SIG-M5 treated with dmso at 0.1 percent for 504 hours (cell line): ENCODE measurements around the gene FAM47C.
"Not testable (repeated sequence)": the region's sequence is repeated elsewhere in the genome, so short reads cannot be mapped to it uniquely, and the experiment has no call there.

Source experiments
- DNase-seq: peaks from one replicate; lab custom pipeline; 2025; ENCODE audit not compliant: unreplicated experiment; lab: John Stamatoyannopoulos, UW

The FAM47C gene

DNA sequence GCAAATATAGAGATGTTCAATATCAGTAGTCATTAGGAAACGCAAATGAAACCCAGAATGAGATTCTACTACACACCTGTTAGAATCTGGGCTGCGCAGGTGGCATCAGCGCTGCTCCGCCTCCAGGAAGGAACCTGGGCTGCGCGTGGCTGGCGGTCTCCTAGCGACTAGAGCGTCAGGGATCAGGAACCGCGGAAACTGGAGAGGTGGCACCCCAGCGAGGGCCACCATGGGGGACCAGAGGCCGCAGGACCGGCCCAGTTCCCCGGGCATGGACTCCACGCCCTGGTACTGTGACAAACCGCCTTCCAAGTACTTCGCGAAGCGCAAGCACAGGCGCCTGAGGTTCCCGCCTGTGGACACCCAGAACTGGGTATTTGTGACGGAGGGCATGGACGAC, at the start of gene FAM47C:
FAM47C (plus strand) TSS at position 185 of the 400 bp plus-strand sequence; CDS start at position 230, 45 bp downstream.
- DNase-seq, result not testable (repeated sequence)

DNA sequence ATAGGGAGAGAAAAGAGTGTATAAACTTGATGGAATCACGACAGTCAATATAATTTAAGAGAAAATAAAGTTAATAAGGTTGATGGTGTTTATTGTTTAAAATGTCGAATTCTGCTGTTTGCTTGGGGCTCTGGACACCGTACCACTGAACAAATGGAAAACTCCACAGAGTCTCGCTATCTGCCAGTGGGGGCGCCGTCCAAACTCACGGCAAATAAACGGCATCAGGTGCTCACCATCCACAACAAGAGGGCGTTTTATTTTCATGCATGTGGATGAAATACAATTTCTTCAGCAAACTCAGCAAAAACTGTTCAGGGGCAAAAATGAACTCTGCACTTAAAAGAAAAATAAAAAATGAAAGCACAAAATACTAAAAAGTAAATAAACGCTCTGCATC, 46.6 kb upstream of the FAM47C start:
- DNase-seq, result no peak

DNA sequence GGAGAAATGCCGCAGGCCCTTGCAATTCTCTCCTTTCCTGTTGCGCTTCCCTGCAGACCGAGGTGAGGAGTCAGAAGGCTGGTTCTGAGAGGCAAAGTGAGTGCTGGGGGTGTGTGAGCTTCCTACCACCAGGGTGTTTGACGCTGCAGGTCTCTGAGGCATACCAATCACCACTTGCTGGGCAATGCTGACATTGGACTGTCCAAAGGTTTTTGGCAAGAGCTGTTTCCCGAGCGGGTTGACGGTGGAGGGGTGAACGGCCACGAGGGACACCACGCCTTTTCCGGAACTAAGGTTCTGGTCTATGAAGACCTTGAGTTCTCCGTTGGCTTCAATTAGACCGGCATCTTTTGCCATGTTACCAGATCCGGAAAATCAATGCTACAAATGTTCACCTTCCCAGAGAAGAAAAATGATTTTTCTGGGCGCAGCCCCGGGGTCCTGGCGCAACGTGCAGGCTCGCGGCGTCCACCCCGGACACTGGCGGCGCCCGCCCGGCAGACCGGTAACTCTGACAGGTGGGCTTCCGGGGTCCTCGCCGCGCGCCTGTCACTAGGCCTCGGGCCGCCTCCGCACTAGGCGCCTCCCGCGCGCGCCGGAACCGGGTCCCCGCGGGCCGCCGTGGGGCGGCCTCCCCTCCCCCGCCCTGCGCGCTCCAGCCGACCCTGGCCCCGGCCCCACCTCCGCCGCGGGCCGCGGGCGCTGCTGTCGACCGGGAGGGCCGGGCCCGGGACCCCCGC, 44.9 kb upstream of the FAM47C start:
- DNase-seq, result no peak

DNA sequence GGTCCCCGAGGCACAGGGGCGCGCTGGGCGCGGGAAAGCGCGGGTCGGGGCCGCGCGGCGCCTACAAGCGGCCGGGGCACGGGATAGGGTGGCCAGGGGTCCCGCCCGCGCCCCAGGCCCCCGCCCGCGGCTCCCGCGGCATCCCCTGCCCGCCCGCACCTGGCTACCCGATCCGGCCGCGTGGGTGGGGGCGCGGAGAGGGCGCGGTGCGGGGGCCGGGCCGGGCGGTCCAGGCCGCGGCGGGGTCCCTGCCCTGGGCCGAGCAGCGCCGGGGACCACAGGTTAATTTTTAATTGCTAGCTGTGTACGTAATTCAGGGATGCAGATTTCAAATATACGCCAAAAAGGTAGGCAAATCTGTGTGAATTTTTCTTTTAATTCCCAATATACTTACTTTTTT, 44.3 kb upstream of the FAM47C start:
- no peak for DNase-seq

DNA sequence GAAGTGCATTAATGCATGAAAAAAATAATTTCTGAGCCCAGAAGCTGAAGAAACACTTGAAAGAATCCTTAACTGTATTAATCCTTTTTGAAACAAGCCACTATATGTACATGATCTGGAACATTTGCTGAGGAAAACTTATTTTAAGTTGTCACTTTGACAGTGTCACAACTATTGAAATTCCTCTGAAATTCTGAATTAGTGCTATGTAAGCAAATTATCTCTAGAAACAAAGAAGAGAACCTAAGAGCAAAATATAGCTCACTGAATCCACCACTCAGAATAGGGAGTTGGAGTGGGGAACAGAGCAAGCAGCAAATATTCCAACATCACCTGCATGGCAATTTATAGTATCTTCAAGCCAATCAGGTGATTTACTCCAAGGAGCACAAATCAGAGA, 34.6 kb upstream of the FAM47C start:
- no peak for DNase-seq

DNA sequence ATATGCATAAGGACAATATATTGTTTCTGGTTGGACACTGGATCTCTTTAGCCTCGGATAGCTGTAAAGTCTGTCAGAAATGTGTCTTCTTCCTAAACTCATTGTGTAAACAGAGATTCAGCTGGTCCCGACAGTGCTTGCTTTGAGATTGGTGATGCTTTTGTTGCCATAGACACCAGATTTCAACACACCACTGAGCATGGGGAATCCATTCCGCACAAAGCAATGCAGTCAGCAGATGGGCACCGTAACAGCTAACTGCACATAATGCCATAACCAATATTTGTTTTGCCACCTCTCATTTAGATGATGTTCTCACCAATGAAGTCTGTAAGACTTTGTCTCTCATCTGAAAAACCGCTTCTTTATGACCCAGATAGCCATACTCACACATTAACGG, 33.3 kb upstream of the FAM47C start:
- DNase-seq, result no peak

DNA sequence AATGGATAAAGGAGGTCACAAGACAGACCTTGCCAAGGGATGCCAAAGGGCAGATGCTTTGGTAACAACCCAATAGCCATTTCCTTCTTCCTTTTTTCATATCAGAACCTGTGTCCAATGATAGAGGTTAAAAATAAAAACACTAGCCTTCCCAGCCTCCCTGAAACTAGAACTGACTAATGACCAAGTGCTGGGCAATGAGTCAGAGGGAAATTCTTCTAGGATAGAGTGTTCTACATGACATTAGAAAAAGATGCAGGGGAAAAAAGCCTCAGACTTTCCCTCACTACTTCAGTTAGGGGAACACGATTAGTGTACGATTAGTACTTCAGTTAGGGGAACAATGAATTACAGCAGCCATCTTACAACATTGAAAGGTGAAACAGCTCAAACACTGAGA, 29.3 kb upstream of the FAM47C start:
- no peak for DNase-seq

DNA sequence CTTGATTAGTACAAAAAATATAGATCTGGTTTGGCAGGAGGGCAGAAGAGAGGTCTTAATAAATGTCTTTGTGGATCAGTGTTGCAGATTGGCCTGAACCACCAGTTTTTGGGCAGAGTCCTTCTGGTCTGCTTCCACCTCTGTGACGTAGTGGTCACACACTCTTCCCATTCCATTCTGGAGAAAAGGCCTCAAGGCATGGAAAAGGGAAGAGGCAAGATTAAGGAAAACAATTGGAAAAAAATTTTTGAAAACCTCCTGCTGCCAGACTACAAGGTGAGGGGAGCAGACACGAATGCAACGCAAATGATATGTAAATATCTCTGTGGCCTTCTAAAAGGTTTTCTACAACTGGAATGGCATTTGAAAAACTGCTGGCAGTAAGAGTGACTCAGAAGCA, 24.3 kb upstream of the FAM47C start:
- DNase-seq, result no peak

DNA sequence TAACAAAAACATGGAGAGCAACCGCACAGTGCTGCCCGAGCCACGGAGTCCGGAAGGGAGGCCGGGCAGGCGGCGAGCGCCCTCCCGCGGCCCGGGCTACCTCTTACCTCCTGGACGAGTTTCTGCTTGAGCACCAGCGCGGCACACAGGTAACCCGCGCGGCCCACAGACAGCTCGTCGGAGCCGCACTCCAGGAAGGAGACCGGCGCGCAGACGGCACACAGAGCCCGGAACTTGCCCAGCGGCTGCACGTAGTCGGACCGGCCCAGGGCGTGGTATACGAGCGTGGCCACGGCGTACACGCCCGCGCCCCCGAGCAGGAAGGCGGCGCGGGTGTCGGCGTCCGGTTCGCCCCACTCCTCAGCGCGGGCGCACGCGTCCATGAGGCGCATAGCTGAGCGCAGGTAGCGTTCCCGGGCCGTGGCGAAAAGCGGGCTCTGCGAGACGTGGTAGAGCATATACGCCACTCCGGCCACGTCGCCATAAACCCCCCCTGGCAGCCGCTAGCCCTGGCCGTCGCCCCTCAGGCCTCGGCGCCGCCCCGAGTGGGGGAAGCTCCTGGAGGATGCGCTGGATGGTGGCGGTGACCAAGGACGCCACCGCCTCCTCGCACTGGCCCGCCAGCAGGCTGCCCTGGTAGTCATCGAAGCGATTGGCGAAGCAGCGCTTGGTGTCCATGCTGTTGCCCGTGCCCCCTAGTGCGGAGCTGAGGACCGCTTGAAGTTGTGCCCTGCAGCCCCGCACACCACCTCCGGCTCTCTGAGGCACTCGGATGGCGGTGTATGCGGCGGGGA, 22.6 kb upstream of the FAM47C start:
- not testable (repeated sequence) for DNase-seq

DNA sequence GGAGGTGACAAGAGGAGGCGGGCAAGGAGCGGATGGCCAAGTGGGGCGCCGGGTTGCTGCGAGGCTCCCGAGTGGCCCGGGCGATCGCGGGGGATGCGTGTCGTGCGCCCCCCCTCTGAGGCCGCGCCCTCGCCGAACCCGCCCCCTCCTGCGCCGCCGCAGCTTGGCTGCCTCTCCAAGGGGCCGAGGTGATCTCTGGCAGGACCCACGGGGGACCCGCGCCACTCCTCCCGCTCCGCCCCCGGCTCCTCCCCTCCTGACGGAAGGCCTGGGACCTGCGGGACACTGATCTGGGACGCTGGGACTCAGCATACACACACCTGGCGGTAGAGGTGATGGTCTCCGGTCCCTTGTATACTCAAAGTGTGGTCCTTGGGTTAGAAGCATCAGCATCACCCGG, 21.9 kb upstream of the FAM47C start:
- DNase-seq, result no peak

DNA sequence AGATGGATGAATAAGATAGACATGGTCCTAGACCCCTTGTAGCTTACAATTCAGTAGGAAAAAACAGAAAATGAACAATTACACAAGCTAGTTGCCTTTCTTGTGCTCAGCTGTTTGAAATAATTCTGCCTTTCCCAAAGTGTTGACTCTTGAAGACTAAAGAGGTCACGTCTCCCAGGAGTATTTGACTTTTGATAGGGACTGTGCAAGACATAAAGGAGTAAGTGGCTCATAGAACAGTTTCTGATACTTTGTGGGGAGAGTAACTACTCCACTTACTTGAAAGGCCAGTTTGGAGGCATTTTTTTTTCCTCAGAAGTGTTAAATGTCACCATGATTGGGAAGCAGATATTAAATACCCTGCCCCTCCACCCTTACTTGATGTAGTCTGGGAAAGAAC, 21.0 kb upstream of the FAM47C start:
- DNase-seq, result not testable (repeated sequence)

DNA sequence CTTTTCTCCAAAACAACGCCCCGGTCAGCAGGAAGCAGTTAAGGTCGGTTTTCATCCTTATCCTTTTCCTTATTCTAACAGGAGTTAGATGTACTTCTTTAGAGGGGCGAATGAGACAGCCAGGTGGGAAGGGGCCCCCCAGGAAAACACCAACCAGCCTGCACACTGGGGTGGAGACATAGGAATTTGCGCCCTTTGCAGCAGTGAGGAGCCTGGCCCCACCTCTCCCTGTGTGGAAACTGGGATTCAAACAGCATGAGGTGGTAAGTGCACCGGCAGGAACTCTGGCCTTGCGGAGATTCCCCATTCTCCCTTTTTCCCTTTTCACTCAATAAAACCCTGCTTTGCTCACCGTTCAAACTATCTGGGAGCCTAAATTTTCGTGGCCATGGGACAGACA, 8.0 kb upstream of the FAM47C start:
- DNase-seq, result no peak

DNA sequence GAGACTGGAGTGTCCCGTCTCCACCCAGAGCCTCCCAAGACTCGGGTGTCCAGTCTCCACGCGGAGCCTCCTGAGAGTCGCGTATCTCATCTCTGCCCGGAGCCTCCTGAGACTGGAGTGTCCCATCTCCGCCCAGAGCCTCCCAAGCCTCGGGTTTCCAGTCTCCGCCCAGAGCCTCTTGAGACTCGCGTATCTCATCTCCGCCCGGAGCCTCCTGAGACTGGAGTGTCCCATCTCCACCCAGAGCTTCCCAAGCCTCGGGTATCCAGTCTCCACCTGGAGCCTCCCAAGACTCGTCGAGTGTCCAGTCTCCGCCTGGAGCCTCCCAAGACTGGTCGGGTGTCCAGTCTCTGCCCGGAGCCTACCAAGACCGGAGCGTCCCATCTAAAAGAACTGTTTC, 2.3 kb downstream of the FAM47C start:
- DNase-seq, result no peak

DNA sequence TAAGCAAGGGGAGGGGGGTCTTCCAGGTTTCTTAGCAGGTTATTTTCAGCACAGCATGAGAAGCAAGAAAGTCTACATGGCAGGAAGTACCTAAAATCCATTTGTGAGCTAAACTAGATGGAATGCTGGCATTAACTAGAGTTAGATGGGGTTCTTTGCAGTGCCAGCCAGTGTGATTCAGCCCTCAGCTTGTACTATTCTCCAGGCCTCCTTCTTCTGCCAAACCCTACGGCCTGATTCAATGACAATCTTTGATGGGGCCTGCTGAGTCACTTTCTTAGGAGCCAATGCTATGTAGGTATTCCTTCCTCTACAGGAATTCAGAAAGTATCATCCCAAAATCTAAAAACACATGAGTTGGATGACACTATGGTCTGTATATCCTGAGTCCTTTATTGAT, 26.1 kb downstream of the FAM47C start:
- not testable (repeated sequence) for DNase-seq

DNA sequence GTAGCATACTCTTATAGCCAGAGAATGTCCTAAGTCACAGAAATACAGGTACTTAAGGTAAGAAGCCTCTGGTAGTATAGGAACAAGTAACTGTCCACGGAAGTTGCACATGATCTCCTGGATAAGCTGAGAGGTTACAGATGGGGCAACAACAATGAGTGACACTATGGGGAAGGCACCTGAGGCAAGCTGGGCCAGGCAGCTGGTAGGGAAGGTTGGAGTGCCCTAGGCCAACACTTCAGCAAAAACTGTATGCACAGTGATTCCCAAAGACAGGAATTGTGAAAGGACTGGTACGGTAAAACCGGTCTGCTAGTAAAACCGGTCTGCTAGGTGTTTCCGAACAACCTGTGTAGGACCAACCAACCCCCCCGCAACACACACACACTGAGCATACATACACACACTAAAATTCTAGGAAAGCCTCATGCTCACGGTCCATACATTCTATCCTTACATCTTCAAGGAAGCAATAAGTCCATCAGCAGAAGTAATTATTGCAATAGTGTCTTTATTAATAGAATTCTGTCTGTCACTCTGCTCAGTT, 28.6 kb downstream of the FAM47C start:
- DNase-seq, result not testable (repeated sequence)

DNA sequence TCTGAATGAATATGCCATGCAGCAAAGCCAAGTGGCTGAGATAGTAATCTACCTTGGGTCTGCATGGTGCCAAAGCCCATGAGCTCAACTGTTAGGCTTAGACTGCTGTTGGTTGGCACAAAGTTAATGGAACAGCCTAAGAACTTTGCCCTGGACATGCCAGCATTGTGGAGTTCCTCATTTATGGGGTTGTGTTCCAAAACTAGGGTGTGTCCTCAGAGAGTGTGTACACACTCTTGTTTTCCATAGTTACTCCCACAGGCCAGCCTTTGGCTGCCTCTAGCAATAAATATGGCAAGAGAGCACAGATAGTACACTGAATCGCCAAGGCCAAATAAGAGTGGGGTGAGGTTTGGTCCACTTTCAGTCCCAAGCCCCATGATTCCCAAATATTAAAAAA, 30.6 kb downstream of the FAM47C start:
- not testable (repeated sequence) for DNase-seq

DNA sequence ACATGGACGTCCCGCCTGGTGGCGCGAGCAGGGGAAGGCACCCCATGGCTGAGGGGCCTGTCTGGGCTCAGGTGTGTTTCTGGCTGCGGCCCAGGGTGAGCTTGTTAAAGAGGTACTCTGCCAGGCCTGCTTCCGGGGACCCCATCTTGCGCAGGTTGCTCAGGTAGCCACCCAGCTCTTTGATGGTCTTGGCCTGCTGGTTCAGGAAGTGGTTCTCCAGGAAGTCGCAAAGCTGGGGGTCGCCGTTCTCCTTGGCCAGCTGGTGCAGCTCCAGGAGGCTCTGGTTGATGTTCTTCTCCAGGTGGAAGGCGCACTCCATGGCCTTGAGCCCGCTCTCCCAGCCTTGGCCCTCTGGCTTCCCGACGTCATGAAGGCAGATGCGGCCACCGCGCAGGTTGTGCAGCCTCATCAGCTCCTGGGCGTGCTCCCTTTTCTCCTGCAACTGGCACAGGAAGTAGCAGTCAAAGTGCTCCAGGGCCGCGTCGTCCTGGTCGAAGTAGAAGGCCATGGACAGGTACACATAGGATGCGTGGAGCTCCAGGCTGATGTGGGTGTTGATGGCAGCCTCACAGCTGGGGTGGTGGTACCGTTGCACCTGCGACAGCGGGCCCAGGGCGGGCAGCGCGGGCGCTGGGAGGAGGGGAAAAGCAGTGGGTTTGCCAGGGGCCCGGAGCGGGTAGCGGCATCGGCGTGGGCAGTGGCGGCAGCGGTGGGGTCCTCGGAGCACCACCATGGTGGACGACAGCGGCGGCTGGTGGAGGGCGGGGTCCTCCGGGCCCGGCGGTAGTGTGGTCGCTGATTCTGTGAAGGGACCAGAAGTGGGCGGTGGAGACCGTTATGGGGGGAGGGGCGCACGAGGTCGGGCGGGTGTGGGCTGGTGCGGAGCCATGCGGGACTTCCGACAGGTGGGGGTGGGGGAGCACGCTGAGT, 35.1 kb downstream of the FAM47C start:
- not testable (repeated sequence) for DNase-seq

DNA sequence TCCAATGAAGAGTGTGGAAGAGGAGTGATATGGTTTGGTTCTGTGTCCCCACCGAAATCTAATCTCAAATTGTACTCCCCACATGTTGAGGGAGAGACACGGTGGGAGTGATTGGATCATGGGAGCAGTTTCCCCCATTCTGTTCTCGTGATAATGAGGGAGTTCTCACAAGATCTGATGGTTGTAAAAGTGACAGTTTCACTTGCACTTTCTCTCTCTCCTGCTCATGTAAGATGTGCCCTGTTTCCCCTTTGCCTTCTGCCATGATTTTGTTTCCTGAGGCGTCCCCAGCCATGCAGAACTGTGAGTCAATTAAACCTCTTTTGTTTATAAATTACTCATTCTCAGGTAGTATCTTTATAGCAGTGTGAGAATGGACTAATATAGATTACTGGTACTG, 39.6 kb downstream of the FAM47C start:
- DNase-seq, result no peak

DNA sequence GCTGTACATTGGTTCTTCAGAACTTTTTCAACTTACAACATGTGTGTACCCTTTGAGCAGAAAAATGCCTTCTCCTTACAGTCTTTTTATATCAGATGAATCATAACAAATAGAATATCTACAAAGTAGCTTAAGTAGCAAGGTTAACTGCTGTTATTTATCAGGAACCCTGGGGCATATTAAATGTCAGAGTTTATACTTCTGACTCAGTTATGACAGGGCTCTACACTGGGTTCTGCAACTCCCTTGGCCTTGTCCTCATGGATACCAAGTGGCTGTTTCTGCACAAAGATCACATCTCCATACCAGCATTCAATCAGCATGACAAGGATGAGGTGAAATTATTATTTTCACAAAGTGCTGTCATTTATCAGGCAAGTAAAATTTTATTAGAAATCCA, 49.4 kb downstream of the FAM47C start:
- not testable (repeated sequence) for DNase-seq

DNA sequence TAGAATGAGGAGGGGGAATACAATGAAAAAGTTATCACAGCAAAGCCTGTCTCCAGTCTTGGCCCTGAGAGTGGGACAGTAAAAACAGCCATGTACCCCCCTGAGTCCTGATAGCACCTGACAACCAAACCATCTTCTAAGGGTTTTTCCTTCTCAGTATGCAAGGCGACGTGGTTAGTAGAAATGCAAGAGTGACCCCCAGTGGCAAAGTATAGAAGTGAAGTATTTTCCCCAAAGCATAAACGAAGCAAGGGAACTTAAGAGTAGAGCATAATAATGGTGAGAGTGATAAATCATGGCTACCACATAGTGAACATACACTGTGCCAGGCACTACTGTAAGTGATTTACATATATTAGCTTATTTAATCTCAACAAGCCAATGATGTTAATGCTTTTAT, 52.8 kb downstream of the FAM47C start:
- DNase-seq, result peak; percentile 47
